Limb (tissue), 2 donors: ENCODE measurements around the gene SPATA17.

Experiments used
- DNase-seq, 2 donors: peaks; one replicate each; pipeline ENCODE4 v3.0.0-alpha.2; 2016; ENCODE audit errors: extremely low spot score in 2 of 2

The SPATA17 gene

DNA sequence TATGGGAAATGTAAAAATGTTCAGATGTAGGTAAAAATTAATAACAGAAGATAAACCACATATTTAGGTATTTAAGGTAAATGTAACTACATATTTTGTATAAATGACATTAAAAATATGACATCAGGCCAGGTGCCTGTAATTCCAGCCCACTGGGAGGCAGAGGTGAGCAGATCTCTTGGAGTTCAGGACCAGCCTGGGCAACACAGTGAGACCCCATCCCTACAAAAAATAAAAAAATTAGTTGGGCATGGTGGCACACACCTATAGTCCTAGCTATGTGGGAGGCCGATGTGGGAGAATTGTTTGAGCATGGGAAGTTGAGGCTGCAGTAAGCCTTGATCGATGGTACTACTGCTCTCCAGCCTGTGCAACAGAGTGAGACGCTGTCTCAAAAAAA lies 216.5 kb downstream of the SPATA17 start:
- no peak for DNase-seq

DNA sequence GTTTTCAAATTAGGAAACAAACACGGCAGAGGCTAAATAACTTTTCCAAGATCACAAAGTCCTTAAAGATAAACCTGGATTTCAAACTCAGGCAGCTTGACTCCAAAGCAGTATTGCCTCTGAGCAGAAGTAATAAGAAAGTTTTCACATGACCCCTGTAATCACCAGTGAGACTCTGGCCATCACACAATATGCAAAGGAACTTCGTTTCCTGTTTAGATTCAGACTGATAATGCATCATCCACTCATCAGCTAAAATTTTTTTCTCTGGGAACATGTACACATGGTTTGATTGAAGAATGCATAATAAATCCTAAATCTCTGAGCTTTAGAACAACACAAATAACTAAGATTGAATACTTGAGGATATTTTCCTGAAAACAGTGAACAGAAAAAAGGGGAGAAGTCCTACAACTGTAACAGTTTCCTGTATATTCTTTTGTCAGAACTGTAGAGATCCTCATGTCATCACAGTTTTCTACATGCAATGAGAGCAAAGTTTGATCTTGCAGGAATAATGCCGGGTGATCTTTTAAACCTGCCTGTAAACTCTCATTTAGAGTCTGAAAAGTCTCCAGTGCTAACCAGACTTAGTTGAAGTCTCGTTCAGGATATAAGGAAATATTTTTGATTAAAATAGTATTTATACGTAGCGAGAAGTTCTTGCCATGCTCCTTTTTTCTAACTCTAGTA lies 225.3 kb downstream of the SPATA17 start:
- peak in 1 of 2 donors; percentile 13 for DNase-seq

DNA sequence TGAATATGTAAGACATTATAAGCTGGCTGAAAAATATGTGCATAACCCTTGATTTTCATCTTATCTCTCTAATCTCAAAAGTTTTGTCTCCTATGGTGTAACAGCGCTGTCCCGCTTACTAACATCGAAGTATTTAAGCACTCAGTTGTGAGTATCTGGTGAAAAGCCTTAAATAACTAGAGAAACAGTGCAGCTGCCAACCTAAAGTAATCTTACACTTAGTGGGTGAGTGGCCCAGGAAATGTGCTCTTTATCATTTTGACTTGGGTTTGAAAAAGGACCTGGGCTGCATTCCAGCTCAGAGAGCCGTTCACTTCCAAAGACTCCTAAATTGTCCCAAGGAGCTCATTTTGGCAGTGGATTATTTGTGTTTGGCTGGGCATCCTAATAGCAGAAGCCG lies 225.9 kb downstream of the SPATA17 start:
- DNase-seq: peak; percentile 16 to 32

DNA sequence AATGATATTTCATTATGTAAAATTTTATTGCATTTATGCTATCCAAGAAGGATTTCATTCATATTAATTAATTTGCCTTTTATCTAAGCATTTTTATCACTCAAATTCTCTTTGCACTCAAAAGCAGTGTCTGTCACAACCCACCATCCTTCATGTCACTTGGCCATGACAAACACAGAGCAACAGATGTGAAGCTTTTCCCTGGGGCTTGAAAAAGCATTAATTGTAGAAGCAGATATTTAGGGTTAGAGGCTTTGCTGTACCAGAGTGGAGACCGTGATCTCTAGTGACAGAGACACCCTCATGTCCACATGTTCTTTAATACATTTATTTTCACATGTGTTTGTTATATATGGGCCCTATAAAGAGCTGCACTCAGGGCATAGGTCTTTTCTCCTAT lies 230.5 kb downstream of the SPATA17 start:
- DNase-seq: no peak

- DNase-seq: peak in 1 of 2 donors; percentile 62
These were observed 236.4 kb downstream of the SPATA17 start for GRCh38 chr1:217867446-217867995.

DNA sequence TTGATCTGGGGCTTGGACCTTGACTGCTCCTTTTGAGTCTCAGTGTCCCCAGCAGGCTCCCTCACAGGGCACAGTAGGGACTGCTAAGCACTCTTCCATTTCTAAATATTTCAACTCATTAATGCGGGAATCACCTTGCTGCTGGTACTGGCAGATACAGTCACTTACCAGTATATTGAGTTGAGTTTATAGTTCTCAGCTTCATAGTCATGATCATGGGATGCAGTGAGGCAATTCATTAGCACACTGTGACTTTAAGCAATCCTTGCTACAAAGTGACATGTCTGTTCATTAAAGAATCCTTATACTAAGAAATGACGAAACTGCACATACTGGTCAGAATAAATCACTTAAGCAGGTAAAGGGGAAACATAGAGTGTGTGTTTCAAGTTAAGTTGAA lies 240.8 kb downstream of the SPATA17 start:
- DNase-seq: no peak

DNA sequence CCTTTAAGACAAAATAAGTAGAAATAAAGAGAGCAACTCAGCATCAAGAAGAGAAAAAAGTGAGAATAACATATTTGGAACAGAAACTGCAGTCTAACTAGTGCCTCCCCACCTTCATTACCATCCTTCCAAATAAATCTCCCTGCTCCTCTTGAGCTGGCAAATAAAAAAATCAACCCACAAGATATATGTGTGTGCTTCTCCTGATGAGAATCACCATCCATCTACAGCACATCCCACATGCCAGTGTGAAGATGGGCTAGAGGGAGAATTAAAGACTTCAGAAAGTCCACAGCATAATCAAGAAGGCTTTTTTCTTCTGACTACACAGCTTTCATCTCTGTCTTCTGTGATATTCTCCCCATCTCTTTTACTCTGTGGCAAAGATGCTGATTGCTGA lies 244.1 kb downstream of the SPATA17 start:
- DNase-seq: no peak

GRCh38 chr1:217876401-217876800 lies 245.3 kb downstream of the SPATA17 start:
- no peak for DNase-seq

DNA sequence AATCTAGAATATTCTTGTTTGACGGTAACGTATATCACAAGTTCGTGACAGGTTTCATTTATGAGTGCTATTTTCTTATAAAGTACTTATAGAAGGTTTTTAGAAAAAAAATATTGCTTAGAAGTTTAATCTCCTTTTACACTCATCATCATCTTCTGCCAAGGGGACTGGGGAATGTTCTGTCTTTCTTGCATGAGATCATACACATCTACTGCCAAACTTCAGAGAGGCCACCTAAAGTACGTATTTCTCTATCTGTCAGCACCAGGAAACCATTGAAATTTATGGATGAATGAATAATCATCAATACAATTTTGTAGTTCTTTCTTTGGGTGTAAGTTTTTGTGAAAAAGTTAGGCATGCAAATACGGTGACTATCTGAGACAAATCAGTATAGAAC lies 245.8 kb downstream of the SPATA17 start:
- no peak for DNase-seq

- DNase-seq: no peak
These were observed 250.0 kb downstream of the SPATA17 start for GRCh38 chr1:217881131-217881543.

DNA sequence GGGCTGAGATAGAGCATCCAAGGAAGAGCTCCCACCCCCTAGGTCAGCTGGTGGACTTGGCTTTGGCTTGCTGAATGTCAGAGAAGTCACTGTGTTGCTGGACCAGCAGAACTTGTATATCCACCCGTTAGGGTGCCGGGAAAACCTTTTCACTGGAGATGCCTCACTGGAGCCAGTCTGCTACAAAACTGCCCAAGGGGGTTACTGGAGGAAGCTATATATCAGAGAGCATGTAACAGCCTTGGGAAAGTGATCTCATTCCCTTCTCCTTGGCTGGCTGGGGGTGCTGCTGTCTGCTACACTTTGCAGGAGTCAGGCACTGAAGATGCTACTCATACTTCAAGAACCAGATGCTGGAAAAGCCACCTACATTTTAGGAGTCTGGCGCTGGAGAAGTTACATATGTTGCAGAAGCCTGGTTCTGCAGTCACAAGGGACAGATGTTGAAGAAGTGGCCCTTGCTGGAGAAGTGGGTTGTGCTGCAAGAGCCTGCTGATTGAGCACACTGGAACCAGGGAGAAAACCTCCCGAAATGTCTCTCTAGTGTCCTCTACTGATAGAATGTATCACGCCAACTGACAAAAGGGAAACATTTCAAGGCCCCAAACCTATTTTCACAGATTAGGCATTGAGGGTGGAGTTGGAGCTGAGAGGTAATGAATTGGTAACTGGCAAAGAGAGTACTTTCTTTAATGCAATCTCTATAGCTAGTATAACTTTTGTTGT lies 250.6 kb downstream of the SPATA17 start:
- DNase-seq: no peak

- no peak for DNase-seq
These were observed 254.0 kb downstream of the SPATA17 start for GRCh38 chr1:217885181-217885580.

- DNase-seq: no peak
These were observed 257.2 kb downstream of the SPATA17 start for GRCh38 chr1:217888328-217888727.

GRCh38 chr1:217889401-217889800 lies 258.3 kb downstream of the SPATA17 start:
- DNase-seq: no peak

DNA sequence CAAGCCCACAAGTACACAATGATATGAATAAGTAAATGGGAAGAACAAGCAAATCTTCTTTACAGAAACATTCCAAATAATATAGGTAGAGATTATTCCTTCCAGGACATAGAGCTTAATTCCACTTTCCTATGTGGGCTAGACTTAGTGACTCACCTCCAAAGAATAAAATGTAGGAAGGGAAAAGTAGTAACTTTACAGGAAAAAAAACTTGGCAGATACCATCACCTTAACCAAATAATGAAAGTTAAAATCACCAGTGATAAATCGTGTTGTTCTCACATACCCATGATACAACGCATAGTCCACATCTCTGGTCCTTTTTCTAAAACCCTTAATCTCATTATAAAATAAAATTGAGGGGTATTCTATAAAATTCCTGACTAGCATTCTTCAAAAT lies 260.8 kb downstream of the SPATA17 start:
- DNase-seq: no peak

GRCh38 chr1:217892750-217893149 lies 261.6 kb downstream of the SPATA17 start:
- no peak for DNase-seq

- DNase-seq: no peak
These were observed 264.7 kb downstream of the SPATA17 start for GRCh38 chr1:217895841-217896240.

DNA sequence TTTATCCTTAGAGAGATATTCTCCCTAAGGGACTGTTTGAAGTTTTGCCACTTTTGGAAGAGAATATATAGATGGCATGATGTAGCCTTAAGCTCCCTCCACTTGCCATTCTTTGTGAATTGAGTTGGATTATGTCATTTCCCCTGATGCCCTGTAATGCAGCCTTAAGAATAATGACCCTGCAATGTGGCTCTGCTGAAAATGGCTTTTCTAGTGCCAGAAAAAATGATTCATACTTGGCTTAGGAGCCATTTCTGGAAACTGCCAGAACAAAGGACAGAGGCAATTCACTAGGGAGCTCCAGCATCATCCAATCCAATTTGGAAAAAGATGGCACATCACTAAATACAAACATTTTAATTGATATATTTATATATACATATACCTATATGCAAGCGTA lies 265.3 kb downstream of the SPATA17 start:
- peak in 1 of 2 donors; percentile 44 for DNase-seq

- DNase-seq: no peak
These were observed 266.0 kb downstream of the SPATA17 start for GRCh38 chr1:217897100-217897499.

DNA sequence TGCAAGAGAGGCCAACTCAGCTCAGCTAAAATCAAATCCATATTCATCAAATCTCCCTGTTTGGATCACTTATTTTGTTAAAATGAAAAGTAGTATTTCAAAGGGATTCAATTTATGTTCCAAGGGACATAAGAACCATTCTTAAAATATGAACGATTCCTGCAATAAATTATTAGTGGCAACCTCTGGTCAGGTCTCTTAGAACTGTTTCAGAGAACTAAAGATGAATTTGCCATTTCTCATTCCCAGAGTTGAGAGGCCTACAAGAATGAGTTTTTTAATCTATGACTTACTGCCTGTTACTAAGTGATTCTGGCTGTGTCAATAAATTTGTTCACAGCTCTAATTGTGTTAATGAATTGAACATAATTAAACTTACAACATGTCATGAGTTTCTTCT lies 268.5 kb downstream of the SPATA17 start:
- DNase-seq: no peak

- no peak for DNase-seq
These were observed 276.4 kb downstream of the SPATA17 start for GRCh38 chr1:217907504-217907903.

- no peak for DNase-seq
These were observed 279.1 kb downstream of the SPATA17 start for GRCh38 chr1:217910203-217910602.

DNA sequence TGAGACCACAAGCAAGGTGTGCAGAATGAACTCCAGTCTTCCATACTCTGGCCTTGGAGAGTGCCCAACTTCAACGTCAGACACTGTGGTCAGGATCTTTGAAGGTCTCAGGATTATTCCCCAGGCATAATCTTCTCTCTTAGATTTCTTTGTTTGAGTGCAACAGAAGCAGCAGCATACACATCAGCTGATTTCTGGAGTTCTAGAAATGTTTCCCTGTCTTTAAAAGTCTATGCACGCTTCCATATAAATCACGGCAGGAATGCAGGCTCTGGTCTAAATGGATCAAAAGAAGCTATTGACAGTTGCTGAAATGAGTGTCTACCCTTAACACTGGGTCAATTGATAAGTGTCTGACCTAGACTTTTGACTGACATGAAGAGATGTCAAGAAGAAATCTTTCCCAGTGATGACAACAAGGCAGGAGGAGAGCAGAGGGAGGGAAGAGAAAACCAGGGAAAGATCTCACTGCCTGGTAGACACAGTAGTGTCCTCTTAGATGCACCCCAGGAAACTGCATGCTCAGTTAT lies 279.7 kb downstream of the SPATA17 start:
- no peak for DNase-seq
